Left lung (tissue), 10 donors: Measurements from ENCODE around the gene SECISBP2L. TPM values are rescaled to one million over a fixed set of nuclear protein-coding genes. Genes with fewer than 3 reads are reported as not detected.
"Not testable (repeated sequence)": the region's sequence is repeated elsewhere in the genome, so short reads cannot be mapped to it uniquely, and the experiment has no call there.

Experiments used
- ATAC-seq: fragments of 200-7000 bp; cut with Tn5 transposase; one replicate; pipeline ENCODE4 v1.9.1; 2020; ENCODE audit warnings: moderate library complexity
- DNase-seq, 4 donors: peaks; one replicate each; pipeline ENCODE4 v3.0.0-alpha.2; 2013 to 2020
- H3K27ac ChIP-seq, 2 donors: fragments of 200-600 bp; sonication (generic) in 1 of 2; one replicate each; pipeline versions ENCODE4 v1.5.0 to v1.8.0; 2020 to 2021
- H3K27me3 ChIP-seq, 2 donors: fragments of 200-600 bp; sonication (generic) in 1 of 2; one replicate each; pipeline versions ENCODE4 v1.5.0 to v1.8.0; 2020 to 2021
- H3K36me3 ChIP-seq, 2 donors: fragments of 200-600 bp; sonication (generic) in 1 of 2; one replicate each; pipeline versions ENCODE4 v1.5.0 to v1.8.0; 2020 to 2021
- H3K4me1 ChIP-seq, 2 donors: fragments of 200-600 bp; one replicate each; pipeline ENCODE4 v1.8.0; 2021
- H3K4me3 ChIP-seq, 2 donors: fragments of 200-600 bp; sonication (generic) in 1 of 2; one replicate each; pipeline versions ENCODE4 v1.5.0 to v1.8.0; 2020 to 2021; ENCODE audit warnings: mild to moderate bottlenecking in 1 of 2
- H3K9me3 ChIP-seq, 2 donors: fragments of 200-600 bp; sonication (generic) in 1 of 2; one replicate each; pipeline versions ENCODE4 v1.5.0 to v1.8.0; 2020 to 2021
- CTCF ChIP-seq, 2 donors: fragments of 200-600 bp; sonication (generic) in 1 of 2; IDR thresholded peaks; one replicate each; pipeline versions ENCODE4 v1.5.0 to v1.8.0; 2021; ENCODE audit warnings: antibody characterized with exemption in 2 of 2
- intact Hi-C, 2 donors: fragments of 100-400 bp; cut with DNase I; formaldehyde crosslinking; loops; one replicate each; pipeline versions ENCODE4 v1.11.2 to v1.14.2; 2022
- polyA plus RNA-seq, 6 donors: library from polyadenylated mRNA; unstranded; fragments of 120-200 nt; gene quantifications; one replicate each; pipeline ENCODE4 v1.2.1, GENCODE V29; 2013; ENCODE audit not compliant: insufficient read length in 6 of 6
- total RNA-seq, 2 donors: library from RNA; stranded (reverse); fragmentation: NEBNext Ultra II Directional; extraction: Animal tissue kit (Norgen Biotek cat#: 25700); gene quantifications; one replicate each; pipeline ENCODE4 v1.2.1, GENCODE V29; 2021
- donor health status: DM: no; HTN: yes; CAD: no.
- donor health status: DM: no; HTN: no; CAD: no.

SECISBP2L gene
- total and polyA plus RNA-seq, 8 donors: 69.6 to 106 (median 76.7) TPM

- Histone ChIP-seq H3K27me3 (peaks cover 0 to 19% of the 10 kb centered on the region in 2 donors), H3K9me3 (no peaks in the 10 kb centered on the region), H3K4me3 (peak overlapping the region; percentile 37 to 43), H3K36me3 (no peaks in the 10 kb centered on the region), H3K4me1 (peaks cover 0 to 14% of the 10 kb centered on the region in 2 donors), H3K27ac (peak overlapping the region in 1 of 2 donors; percentile 15)
- TF ChIP-seq CTCF (IDR thresholded peaks at IDR 0.05): peak; percentile 96 to 97
- intact Hi-C loops: no loop called here
- peak; percentile 99 for ATAC-seq
- DNase-seq: peak; percentile 70 to 94 (median 76)
Observed at GRCh38 chr15:48975472-48976419, 70.5 kb downstream of the SECISBP2L start.

GRCh38 chr15:48974882-48975281, 71.4 kb downstream of the SECISBP2L start:
- Histone ChIP-seq H3K27ac (no peak overlapping the region), H3K4me1 (peaks cover 0 to 14% of the 10 kb centered on the region in 2 donors), H3K36me3 (no peaks in the 10 kb centered on the region), H3K4me3 (no peak overlapping the region), H3K9me3 (no peaks in the 10 kb centered on the region), H3K27me3 (peaks cover 0 to 19% of the 10 kb centered on the region in 2 donors)
- no peak for ATAC-seq
- intact Hi-C loops: no loop called here
- DNase-seq: no peak
- no peak for TF ChIP-seq CTCF (IDR thresholded peaks at IDR 0.05)

GRCh38 chr15:48972750-48973503, 73.3 kb downstream of the SECISBP2L start:
- Histone ChIP-seq H3K4me3 (no peak overlapping the region), H3K4me1 (peaks cover 0 to 14% of the 10 kb centered on the region in 2 donors), H3K36me3 (no peaks in the 10 kb centered on the region), H3K9me3 (no peaks in the 10 kb centered on the region), H3K27ac (no peak overlapping the region), H3K27me3 (peaks cover 0 to 19% of the 10 kb centered on the region in 2 donors)
- intact Hi-C loops: no loop called here
- ATAC-seq: no peak
- no peak for TF ChIP-seq CTCF (IDR thresholded peaks at IDR 0.05)
- DNase-seq: no peak

- intact Hi-C loops, H3K4me3 ChIP-seq, ATAC-seq, H3K4me1 ChIP-seq, H3K9me3 ChIP-seq, H3K27ac ChIP-seq, DNase-seq, H3K36me3 ChIP-seq: not testable (repeated sequence)
- peaks cover 0 to 14% of the 10 kb centered on the region in 2 donors for H3K27me3 ChIP-seq
Observed at GRCh38 chr15:48970926-48971325, 75.3 kb downstream of the SECISBP2L start.

GRCh38 chr15:48968066-48968465, 78.2 kb downstream of the SECISBP2L start:
- Histone ChIP-seq H3K27ac (no peak overlapping the region), H3K4me1 (peaks cover 6 to 16% of the 10 kb centered on the region in 2 donors), H3K4me3 (no peak overlapping the region), H3K36me3 (no peaks in the 10 kb centered on the region), H3K9me3 (no peaks in the 10 kb centered on the region), H3K27me3 (peaks cover 0 to 32% of the 10 kb centered on the region in 2 donors)
- intact Hi-C loops: no loop called here
- TF ChIP-seq CTCF (IDR thresholded peaks at IDR 0.05): no peak
- DNase-seq: no peak
- no peak for ATAC-seq
